ENCODE data around the gene TENM3.

The TENM3 gene

GRCh38 chr4:182475539-182475938, 232.3 kb downstream of the TENM3 start:
- no peak for DNase-seq

- peak; percentile 44 for DNase-seq
Observed at GRCh38 chr4:182478475-182478874, 235.3 kb downstream of the TENM3 start.

GRCh38 chr4:182483685-182484084, 240.5 kb downstream of the TENM3 start:
- no peak for DNase-seq

- DNase-seq, result no peak
Observed at GRCh38 chr4:182486881-182487280, 243.7 kb downstream of the TENM3 start.

- DNase-seq, result no peak
Observed at GRCh38 chr4:182488896-182489295, 245.7 kb downstream of the TENM3 start.

- no peak for DNase-seq
Observed at GRCh38 chr4:182489607-182490006, 246.4 kb downstream of the TENM3 start.

- DNase-seq, result no peak
Observed at GRCh38 chr4:182491719-182492118, 248.5 kb downstream of the TENM3 start.

- DNase-seq, result no peak
Observed at GRCh38 chr4:182492423-182492822, 249.2 kb downstream of the TENM3 start.

GRCh38 chr4:182493377-182493776, 250.2 kb downstream of the TENM3 start:
- no peak for DNase-seq

GRCh38 chr4:182494103-182494502, 250.9 kb downstream of the TENM3 start:
- no peak for DNase-seq

GRCh38 chr4:182495031-182495430, 251.8 kb downstream of the TENM3 start:
- no peak for DNase-seq

GRCh38 chr4:182495645-182496385, 252.6 kb downstream of the TENM3 start:
- no peak for DNase-seq

- no peak for DNase-seq
Observed at GRCh38 chr4:182496408-182496807, 253.2 kb downstream of the TENM3 start.

- DNase-seq, result no peak
Observed at GRCh38 chr4:182502064-182502463, 258.9 kb downstream of the TENM3 start.

- no peak for DNase-seq
Observed at GRCh38 chr4:182504463-182504862, 261.3 kb downstream of the TENM3 start.

- no peak for DNase-seq
Observed at GRCh38 chr4:182507805-182508204, 264.6 kb downstream of the TENM3 start.

- no peak for DNase-seq
Observed at GRCh38 chr4:182510836-182511235, 267.6 kb downstream of the TENM3 start.

- no peak for DNase-seq
Observed at GRCh38 chr4:182513587-182514291, 270.5 kb downstream of the TENM3 start.

GRCh38 chr4:182518421-182518820, 275.2 kb downstream of the TENM3 start:
- DNase-seq, result no peak

- DNase-seq, result no peak
Observed at GRCh38 chr4:182519528-182519927, 276.3 kb downstream of the TENM3 start.

- no peak for DNase-seq
Observed at GRCh38 chr4:182521011-182521410, 277.8 kb downstream of the TENM3 start.

GRCh38 chr4:182528819-182529218, 285.6 kb downstream of the TENM3 start:
- no peak for DNase-seq

GRCh38 chr4:182530451-182530850, 287.2 kb downstream of the TENM3 start:
- no peak for DNase-seq

- no peak for DNase-seq
Observed at GRCh38 chr4:182531555-182532162, 288.5 kb downstream of the TENM3 start.

All from NCI-H1417 treated with DMSO at 0.1 percent for 48 hours (cell line).